Astrocyte of the cerebellum (primary cell): ENCODE results near the gene AMH.

Experiments
- DNase-seq: peaks from one replicate; pipeline ENCODE4 v3.0.0-alpha.2; 2011; ENCODE audit warnings: low read depth
- H3K4me3 ChIP-seq: 2 replicates; pipeline ENCODE4 v1.5.1; 2011; ENCODE audit warnings: mild to moderate bottlenecking, low read depth, low read length, moderate library complexity
- CTCF ChIP-seq: IDR thresholded peaks from 2 replicates; pipeline ENCODE4 v1.5.1; 2012; ENCODE audit warnings: low read length, low read depth, moderate library complexity, mild to moderate bottlenecking; ENCODE audit errors: missing control alignments
- in situ Hi-C: cut with HindIII; loops from 2 replicates; pipeline ENCODE4 v1.10.0; 2017; ENCODE audit warnings: low sequenced_read_pairs

Gene AMH

GRCh38 chr19:2249880-2250765 lies 1.0 kb downstream of the AMH start:
- TF ChIP-seq CTCF: no peak
- DNase-seq: no peak
- H3K4me3 ChIP-seq: no peak overlapping the region
- in situ Hi-C loops: no loop called here

- no peak overlapping the region for H3K4me3 ChIP-seq
- TF ChIP-seq CTCF: no peak
- in situ Hi-C loops: no loop called here
- DNase-seq: no peak
Observed at GRCh38 chr19:2250766-2251105, 1.6 kb downstream of the AMH start.

- no peak for TF ChIP-seq CTCF
- H3K4me3 ChIP-seq: no peak overlapping the region
- in situ Hi-C loops: no loop called here
- no peak for DNase-seq
Observed at GRCh38 chr19:2251106-2252054, 2.3 kb downstream of the AMH start.

- H3K4me3 ChIP-seq: no peak overlapping the region
- no peak for DNase-seq
- in situ Hi-C loops: no loop called here
- no peak for TF ChIP-seq CTCF
Observed at GRCh38 chr19:2252055-2252796, 3.1 kb downstream of the AMH start.

- DNase-seq: no peak
- H3K4me3 ChIP-seq: no peak overlapping the region
- TF ChIP-seq CTCF: no peak
- in situ Hi-C loops: no loop called here
Observed at GRCh38 chr19:2252797-2253105, 3.6 kb downstream of the AMH start.
